Measurements from ENCODE around the gene ATOH8. TPM values are rescaled to one million over a fixed set of nuclear protein-coding genes. Genes with fewer than 3 reads are reported as not detected.

The ATOH8 gene
- total and polyA plus RNA-seq, 2 donors (not counting 3 experiments of a cell fraction or from before 2014, with no cell fraction given) = 10.3 to 12.8 TPM

DNA sequence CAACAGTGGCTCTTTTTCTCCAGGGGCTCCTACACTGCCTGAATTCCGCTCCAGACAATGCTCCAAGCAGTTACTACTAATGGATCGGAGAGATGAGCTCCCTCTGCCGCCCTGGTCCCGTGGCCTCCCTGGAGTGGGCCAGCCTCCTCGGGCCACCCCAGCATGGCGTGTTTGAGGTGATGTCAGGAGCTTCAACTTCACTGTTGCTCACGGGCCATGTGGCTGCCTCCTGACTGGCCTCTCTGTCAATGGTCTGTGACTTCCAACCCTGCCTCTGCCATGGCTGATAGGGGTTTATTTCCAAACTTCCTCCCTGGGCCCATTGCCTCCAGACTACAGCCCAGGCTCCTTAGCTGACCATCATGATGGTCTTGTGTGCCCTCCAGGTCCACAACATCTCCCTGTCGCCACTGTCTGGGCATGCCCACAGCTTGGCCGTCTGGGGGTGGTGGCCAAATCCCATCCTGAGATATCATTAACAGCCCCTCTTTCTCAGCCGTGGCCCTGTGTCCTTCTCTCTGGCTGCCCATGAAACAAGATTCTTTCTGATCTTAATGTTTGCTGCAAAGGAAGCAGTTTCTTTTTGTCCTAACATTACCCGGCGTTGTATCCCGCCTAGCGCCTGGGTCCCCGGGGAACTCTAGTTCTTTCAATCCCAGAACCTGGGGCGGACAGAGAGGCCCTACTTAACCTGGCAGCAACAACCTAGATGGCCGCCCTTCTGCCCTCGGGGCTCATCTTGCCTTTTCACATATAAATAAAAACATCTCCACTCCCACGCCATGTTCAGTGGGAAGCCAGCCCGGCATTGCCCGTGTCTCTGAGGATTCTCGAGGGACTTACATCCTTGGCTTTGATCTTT, 38.1 kb downstream of the ATOH8 start:
- no peak for DNase-seq (ENCODE audit: low read depth, low spot score)
- no peak for FAIRE-seq
- TF ChIP-seq POLR2A (IDR thresholded peaks at IDR 0.05; ENCODE audit: low read depth, low read length) (no peak), MYC (IDR thresholded peaks at IDR 0.05; ENCODE audit: low read depth, low read length) (no peak), POLR2AphosphoS5 (IDR thresholded peaks at IDR 0.05; ENCODE audit: insufficient read depth, low read depth, low read length) (no peak), GATA2 (IDR thresholded peaks at IDR 0.05; ENCODE audit: insufficient read depth, insufficient read length, low read depth, low read length) (no peak), JUN (IDR thresholded peaks at IDR 0.05; ENCODE audit: borderline replicate concordance, insufficient read depth, insufficient read length, low read depth) (no peak), EZH2 (IDR thresholded peaks at IDR 0.05; ENCODE audit: borderline replicate concordance, low read depth, low read length, severe bottlenecking) (no peak), FOS (IDR thresholded peaks at IDR 0.05; ENCODE audit: borderline replicate concordance, insufficient read depth, low read length) (no peak)
- TF ChIP-seq, protein P1, sequence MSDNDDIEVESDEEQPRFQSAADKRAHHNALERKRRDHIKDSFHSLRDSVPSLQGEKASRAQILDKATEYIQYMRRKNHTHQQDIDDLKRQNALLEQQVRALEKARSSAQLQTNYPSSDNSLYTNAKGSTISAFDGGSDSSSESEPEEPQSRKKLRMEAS (IDR thresholded peaks at IDR 0.05; ENCODE audit: insufficient read depth, insufficient read length) = no peak
- TF ChIP-seq, protein P2, sequence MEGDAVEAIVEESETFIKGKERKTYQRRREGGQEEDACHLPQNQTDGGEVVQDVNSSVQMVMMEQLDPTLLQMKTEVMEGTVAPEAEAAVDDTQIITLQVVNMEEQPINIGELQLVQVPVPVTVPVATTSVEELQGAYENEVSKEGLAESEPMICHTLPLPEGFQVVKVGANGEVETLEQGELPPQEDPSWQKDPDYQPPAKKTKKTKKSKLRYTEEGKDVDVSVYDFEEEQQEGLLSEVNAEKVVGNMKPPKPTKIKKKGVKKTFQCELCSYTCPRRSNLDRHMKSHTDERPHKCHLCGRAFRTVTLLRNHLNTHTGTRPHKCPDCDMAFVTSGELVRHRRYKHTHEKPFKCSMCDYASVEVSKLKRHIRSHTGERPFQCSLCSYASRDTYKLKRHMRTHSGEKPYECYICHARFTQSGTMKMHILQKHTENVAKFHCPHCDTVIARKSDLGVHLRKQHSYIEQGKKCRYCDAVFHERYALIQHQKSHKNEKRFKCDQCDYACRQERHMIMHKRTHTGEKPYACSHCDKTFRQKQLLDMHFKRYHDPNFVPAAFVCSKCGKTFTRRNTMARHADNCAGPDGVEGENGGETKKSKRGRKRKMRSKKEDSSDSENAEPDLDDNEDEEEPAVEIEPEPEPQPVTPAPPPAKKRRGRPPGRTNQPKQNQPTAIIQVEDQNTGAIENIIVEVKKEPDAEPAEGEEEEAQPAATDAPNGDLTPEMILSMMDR (IDR thresholded peaks at IDR 0.05; ENCODE audit: extremely low read depth in 1 of 2, insufficient read depth in 1 of 2, low read depth in 1 of 2, low read length in 2 of 2) = no peak
- Histone ChIP-seq H2AFZ (ENCODE audit: low read depth, low read length) (no peak overlapping the region), H3K27me3 (ENCODE audit: control insufficient read depth in 2 of 2, insufficient read depth in 2 of 2, low read length in 2 of 2) (no peaks in the 10 kb centered on the region), H3K9me1 (replicated peaks; ENCODE audit: control insufficient read depth, extremely low read depth, insufficient read depth, low read length) (no peaks in the 10 kb centered on the region), H3K4me2 (ENCODE audit: insufficient read depth, low read length) (peak overlapping the region; percentile 4), H3K79me2 (ENCODE audit: control insufficient read depth, insufficient read depth, low read length) (no peaks in the 10 kb centered on the region), H3K36me3 (ENCODE audit: control insufficient read depth in 2 of 2, extremely low read depth in 1 of 2, insufficient read depth in 2 of 2, low read length in 2 of 2) (peaks cover 0 to 2% of the 10 kb centered on the region in 2 experiments), H4K20me1 (replicated peaks; ENCODE audit: control insufficient read depth, extremely low read depth, insufficient read depth, low read length) (no peaks in the 10 kb centered on the region), H3K4me1 (ENCODE audit: control insufficient read depth, extremely low read depth, insufficient read depth, low read length) (peaks cover 25% of the 10 kb centered on the region), H3K9ac (replicated peaks; ENCODE audit: extremely low read depth, insufficient read depth, low read length) (no peak overlapping the region), H3K9me3 (replicated peaks; ENCODE audit: control insufficient read depth, insufficient read depth, low read length) (no peaks in the 10 kb centered on the region), H3K4me3 (replicated peaks in 1 of 3; ENCODE audit: insufficient read depth in 1 of 3, low read depth in 1 of 3, low read length in 3 of 3) (no peak overlapping the region), H3K27ac (ENCODE audit: insufficient read depth, low read depth, low read length) (peak overlapping the region; percentile 49)
- ChIA-PET POLR2A (interaction anchor here (0.6 to 1.0 kb wide), 2 partner anchors 8 to 16 kb away, joined by 3 to 4 read pairs; no protein-coding TSS in a partner anchor), CTCF (interaction anchor here (0.7 to 2.2 kb wide), 6 partner anchors 9 to 63 kb away, joined by 3 to 9 read pairs (median 4); partner anchors contain the start of gene ATOH8)
- intact Hi-C loops (cut with micrococcal nuclease) (no loop called here), dilution Hi-C loops (cut with MboI; ENCODE audit: extremely low pct_ligation_motif_present, low sequenced_read_pairs) (no loop called here)
- BruUV-seq (replicated peaks) = no TSS peak

Measured in endothelial cell of umbilical vein (primary cell).